ENCODE results near the gene PLEKHG5.

PLEKHG5 gene

GRCh38 chr1:6423321-6423999 lies 68.0 kb downstream of the PLEKHG5 start:
- no peak overlapping the region for H3K27ac ChIP-seq
- TF ChIP-seq ZFX (IDR thresholded peaks at IDR 0.05; ENCODE audit: borderline replicate concordance) (no peak), CTCF (IDR thresholded peaks at IDR 0.05) (peak; percentile 96)

GRCh38 chr1:6421266-6421665 lies 70.2 kb downstream of the PLEKHG5 start:
- TF ChIP-seq CTCF (IDR thresholded peaks at IDR 0.05) (no peak), ZFX (IDR thresholded peaks at IDR 0.05; ENCODE audit: borderline replicate concordance) (no peak)

GRCh38 chr1:6420454-6421042 lies 70.9 kb downstream of the PLEKHG5 start:
- TF ChIP-seq CTCF (IDR thresholded peaks at IDR 0.05): no peak
- TF ChIP-seq ZFX (IDR thresholded peaks at IDR 0.05; ENCODE audit: borderline replicate concordance): no peak
- H3K27ac ChIP-seq: no peak overlapping the region

More at GRCh38 chr1:6421266-6421665, 70.2 kb downstream of the PLEKHG5 start:
- no peak overlapping the region for H3K27ac ChIP-seq

GRCh38 chr1:6419804-6420453 lies 71.5 kb downstream of the PLEKHG5 start, which contains the start of gene HES2:
Gene HES2, minus strand, starts transcription at chr1:6419919. Its CDS starts 99 bp downstream, at chr1:6419820.
- no peak within 1 kb of the TSS for H3K27ac ChIP-seq
- TF ChIP-seq ZFX (IDR thresholded peaks at IDR 0.05; ENCODE audit: borderline replicate concordance): no peak
- TF ChIP-seq CTCF (IDR thresholded peaks at IDR 0.05): no peak

- TF ChIP-seq ZFX (IDR thresholded peaks at IDR 0.05; ENCODE audit: borderline replicate concordance): no peak
- TF ChIP-seq CTCF (IDR thresholded peaks at IDR 0.05): no peak
- H3K27ac ChIP-seq: no peak overlapping the region
These were observed 72.1 kb downstream of the PLEKHG5 start for GRCh38 chr1:6419397-6419803.

GRCh38 chr1:6418668-6419396 lies 72.6 kb downstream of the PLEKHG5 start:
- no peak overlapping the region for H3K27ac ChIP-seq
- TF ChIP-seq ZFX (IDR thresholded peaks at IDR 0.05; ENCODE audit: borderline replicate concordance) (no peak), CTCF (IDR thresholded peaks at IDR 0.05) (no peak)
